Neural progenitor cell (in vitro differentiated cells): ENCODE measurements around the gene POLE.

ENCODE experiments used
- CTCF ChIP-seq: fragments of 200-600 bp; sonication (generic); IDR thresholded peaks from 2 replicates; pipeline ENCODE4 v1.5.1; 2017; ENCODE audit warnings: antibody characterized with exemption, mild to moderate bottlenecking
- EZH2 ChIP-seq: fragments of 200-600 bp; sonication (generic); IDR thresholded peaks from 2 replicates; pipeline ENCODE4 v1.6.1; 2017; ENCODE audit warnings: antibody characterized with exemption, mild to moderate bottlenecking, moderate library complexity
- EZH2phosphoT487 ChIP-seq: fragments of 200-600 bp; sonication (generic); IDR thresholded peaks from 2 replicates; pipeline ENCODE4 v1.6.1; 2017; ENCODE audit warnings: antibody characterized with exemption

DNA sequence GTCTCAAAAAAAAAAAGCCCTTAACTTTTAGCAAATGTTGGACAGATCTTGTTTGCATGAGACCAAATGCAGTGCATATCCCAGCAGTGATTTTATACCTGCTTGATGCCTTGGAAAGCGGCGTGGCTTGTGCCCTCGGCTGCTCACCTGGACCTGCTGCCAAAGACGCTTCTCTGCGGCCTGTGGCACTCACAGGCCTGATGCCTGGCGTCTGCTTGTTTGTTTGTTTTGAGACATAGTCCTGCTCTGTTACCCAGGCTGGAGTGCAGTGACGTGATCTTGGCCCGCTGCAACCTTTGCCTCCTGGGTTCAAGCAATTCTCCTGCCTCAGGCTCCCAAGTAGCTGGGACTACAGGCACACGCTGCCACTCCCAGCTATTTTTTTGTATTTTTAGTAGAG, 28.7 kb upstream of the POLE start:
- TF ChIP-seq CTCF (no peak), EZH2 (no peak), EZH2phosphoT487 (no peak)
